HL-60/S4 treated with phorbol 12-myristate 13-acetate at 8.2 ng/mL for 4 days and 3 days (cell line): ENCODE measurements around the gene DACH1.

Experiments used
- in situ Hi-C: fragments of 300-500 bp; cut with MboI; formaldehyde crosslinking; loops from 2 replicates; pipeline ENCODE4 v1.15.0; 2022; ENCODE audit warnings: low sequenced_read_pairs

Gene DACH1

DNA sequence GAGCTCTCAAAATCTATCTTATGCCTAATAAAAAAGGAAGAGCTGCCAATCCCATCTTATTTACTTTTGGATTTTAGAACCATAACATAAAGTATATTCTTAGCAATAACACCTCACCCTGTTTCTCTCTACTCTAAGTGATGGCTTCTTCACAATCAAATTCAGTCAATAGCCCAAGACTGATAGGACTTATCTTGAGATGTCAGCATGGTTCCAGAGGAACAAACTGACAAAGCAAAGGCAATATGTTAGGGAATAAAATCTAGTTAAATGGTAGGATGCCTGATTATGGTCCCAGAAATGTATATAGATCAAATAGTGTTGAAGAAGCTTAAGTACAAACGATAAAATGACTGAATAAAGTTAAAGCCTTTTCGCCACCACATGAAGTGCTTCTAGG lies 36.3 kb downstream of the DACH1 start:
- in situ Hi-C loops: no loop called here

- in situ Hi-C loops: no loop called here
Observed at GRCh38 chr13:71830323-71830722, 36.7 kb downstream of the DACH1 start.

DNA sequence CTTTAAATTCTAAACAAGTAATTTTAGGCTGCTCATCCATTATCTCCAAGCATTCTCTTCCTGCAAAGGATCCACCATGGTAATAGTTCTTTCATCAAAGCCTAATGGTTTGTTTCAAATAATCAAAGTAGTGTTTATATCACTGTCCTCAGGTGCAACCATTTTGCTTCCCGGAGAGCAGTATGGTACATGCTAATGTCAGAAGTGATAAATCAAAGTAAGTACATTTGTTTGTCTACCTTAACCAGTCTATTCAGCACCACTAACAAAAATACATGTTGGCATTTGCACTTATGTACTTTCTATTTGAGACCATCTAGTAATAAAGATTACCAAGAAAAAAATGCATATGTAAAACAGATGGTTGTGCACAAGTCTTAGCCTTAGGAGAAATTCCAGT lies 37.5 kb downstream of the DACH1 start:
- in situ Hi-C loops: no loop called here

GRCh38 chr13:71828564-71828963 lies 38.4 kb downstream of the DACH1 start:
- in situ Hi-C loops: no loop called here

GRCh38 chr13:71828117-71828516 lies 38.9 kb downstream of the DACH1 start:
- in situ Hi-C loops: no loop called here

DNA sequence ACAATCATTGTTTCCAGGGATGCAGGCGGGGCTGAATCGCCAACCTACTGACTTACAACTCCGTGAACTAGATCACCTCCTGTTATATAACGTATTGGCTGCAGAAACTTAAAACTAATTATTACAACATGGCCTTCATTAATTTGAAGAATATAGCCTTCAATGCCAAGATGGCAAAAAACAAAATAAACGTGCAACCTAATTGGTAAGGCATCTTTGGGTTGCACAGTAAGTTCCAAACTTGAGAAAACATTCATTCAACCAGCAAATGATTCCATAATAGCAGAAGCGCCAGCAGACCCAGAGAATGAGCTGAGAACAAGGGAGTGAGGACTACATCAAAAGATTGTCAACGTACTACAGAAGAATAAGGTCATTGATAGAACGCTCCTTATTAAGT lies 39.8 kb downstream of the DACH1 start:
- in situ Hi-C loops: no loop called here

- in situ Hi-C loops: no loop called here
Observed at GRCh38 chr13:71820699-71821098, 46.3 kb downstream of the DACH1 start.

- in situ Hi-C loops: no loop called here
Observed at GRCh38 chr13:71817335-71817734, 49.7 kb downstream of the DACH1 start.

- in situ Hi-C loops: no loop called here
Observed at GRCh38 chr13:71814806-71815360, 52.1 kb downstream of the DACH1 start.

DNA sequence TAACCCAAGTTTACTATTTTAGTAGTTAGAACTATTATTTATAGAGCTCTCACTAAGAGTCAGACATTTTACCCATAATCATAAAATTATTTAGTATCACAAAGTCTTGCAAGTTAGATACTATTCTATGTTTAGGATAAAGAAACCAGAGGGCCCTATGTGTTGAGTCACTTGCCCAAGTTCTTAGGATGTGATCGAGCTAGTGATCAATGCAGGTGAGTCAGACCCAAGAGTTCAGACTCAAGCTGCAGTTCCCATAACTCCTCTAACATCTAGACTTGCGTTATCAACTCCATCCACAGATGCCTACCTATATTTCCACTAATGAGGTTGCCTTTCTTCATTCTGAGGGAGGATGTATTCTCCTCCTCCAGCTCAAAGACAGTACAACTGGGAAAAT lies 53.8 kb downstream of the DACH1 start:
- in situ Hi-C loops: no loop called here

- in situ Hi-C loops: no loop called here
Observed at GRCh38 chr13:71811344-71811743, 55.7 kb downstream of the DACH1 start.

- in situ Hi-C loops: no loop called here
Observed at GRCh38 chr13:71808708-71809107, 58.3 kb downstream of the DACH1 start.

DNA sequence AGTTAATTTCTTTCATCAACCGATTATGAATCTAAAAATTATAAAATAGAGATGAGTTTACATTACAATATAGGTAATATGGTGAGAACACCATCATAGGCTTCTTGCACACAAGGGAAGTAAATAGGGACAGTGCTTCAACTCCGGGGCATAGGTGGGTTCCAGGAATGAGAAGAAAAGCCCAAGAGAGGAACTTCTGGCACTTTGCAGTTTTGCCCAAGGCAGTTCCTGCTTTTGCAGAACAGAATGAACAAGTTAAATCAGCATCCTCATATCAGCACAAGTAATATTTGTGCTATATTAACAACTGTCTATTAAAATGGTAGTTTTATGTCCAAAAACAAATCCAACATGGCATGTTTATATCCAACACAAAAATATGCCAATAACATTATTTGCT lies 60.1 kb downstream of the DACH1 start:
- in situ Hi-C loops: no loop called here

GRCh38 chr13:71803066-71803465 lies 63.9 kb downstream of the DACH1 start:
- in situ Hi-C loops: no loop called here

GRCh38 chr13:71801781-71802180 lies 65.2 kb downstream of the DACH1 start:
- in situ Hi-C loops: no loop called here

DNA sequence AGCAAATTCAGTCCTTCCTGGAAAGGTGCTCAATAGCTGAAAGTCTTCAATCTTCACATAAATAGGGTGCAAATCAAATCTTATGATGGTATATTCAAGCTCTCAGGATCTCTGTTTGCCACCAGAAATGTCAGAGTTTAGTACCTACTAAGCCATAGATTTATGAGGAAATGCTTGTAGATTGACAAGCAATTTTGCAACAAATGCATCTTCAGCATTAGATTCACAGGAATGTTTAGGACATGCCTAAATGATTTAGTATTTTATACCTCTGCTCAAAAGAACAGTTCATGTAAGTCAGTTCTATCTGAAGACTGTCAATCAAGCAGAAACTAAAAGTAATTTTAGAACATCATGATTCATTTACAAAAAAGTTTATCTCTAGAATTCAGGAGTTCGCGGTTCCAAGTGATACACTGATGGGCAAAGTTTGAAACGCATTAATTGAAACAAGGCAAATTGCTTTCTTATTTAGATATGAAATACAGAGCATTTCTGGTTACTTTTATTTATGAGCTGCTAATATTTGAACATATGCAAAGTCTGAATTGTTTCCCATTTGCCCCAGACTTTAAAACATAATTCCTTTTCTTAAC lies 65.7 kb downstream of the DACH1 start:
- in situ Hi-C loops: no loop called here

DNA sequence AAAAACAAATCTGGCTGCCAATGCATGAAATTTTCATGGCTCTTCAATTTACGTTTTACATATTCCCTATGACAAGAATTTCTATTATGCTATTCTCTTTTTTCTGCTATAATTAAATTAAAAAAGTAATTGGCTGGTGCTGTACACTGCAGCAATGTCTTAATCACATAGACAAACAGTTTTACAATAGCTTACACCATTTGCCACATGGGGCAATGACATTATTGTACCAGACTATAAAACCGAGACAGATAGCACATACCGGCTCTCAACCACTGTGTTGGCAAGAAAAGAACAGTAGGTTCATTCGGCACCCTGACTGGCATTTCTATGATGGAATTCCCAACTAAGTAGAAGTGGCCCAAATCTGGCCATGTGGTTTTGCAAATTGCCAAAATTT lies 67.7 kb downstream of the DACH1 start:
- in situ Hi-C loops: no loop called here

GRCh38 chr13:71798707-71799106 lies 68.3 kb downstream of the DACH1 start:
- in situ Hi-C loops: no loop called here

DNA sequence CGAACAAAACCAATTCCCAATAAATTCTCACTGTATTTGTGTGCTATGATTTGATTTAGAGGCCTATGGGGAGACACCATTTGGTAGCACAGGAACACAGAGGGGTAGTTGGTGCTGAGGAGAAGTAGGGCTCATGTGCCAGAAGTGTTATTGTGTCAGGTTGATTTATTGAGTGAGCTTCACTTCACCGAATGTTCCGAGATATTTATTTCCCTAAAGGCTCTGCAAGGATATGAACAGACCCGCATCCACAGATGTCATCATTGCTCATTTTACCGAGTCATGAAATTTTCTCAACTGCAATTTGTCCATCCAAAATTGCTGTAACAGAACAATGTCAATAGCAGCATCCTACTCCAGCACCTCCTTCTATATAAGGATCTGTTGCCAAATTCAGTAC lies 69.5 kb downstream of the DACH1 start:
- in situ Hi-C loops: no loop called here

DNA sequence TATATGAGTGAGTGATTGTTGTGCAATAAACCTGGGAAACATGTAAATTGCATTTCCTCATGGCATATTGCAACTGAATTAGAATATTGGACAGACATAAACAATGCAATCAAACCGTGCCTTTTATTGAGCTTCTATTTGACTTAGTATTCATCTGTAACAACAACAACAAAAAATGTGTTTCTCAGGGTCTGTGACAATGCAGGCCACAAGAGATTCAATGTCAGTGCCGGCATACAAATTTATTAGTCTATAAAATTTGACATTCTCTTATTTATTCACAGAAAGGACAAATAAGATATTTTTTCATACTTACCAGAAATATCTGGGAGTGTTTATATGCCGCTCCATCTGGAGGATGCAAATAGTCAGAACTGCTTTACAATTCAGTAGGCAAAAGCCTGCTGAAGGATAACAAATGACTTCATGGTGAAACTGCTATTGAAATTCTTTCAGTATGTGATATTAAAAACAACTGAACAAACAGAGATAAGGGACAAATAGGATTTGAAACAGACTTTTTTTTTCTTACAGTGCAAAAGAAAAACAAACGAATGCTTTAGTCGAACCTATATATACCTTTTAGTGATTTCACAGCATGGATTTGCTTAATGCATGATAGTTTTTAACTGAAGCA lies 77.2 kb downstream of the DACH1 start:
- in situ Hi-C loops: no loop called here

DNA sequence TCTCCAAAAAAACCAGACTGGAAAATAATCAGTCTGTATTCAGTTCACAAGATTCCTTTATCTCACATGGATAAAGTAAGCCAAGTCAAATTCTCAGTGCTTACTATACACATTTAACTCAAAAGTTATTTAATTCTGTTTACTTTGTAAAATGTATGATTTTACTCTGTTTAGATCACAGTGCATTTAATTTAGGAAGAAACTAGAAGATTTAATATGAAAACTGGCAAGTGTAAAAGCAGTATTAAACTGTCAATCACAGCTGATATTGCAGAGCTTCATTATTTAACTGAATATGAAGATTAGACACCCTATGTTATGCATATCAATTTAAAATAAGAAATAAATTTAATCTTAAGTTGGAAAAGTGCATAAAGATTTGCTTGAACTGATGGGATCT lies 78.0 kb downstream of the DACH1 start:
- in situ Hi-C loops: no loop called here

DNA sequence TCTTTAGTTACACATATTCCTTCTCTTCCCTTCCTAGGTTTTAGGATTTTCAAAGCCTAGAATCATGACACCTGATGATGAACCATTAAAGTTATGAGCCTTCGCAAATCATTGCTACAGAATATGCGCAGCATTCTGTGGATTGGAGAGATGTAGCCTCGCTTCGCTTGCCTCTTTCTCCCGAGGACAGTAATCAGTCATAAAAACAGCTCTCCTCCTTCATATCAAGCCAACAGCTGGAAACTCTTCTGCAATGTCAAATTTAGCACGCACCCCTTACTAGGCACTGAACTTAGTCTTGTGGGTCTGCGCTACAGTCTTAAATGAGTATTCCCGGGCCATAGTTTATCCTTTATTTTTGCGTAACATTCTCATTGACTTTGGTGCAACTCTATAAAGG lies 79.6 kb downstream of the DACH1 start:
- in situ Hi-C loops: no loop called here

- in situ Hi-C loops: no loop called here
Observed at GRCh38 chr13:71786875-71787274, 80.1 kb downstream of the DACH1 start.
